K562 (cell line): ENCODE data around the gene APP. TPM values are rescaled to one million over a fixed set of nuclear protein-coding genes. Genes with fewer than 3 reads are reported as not detected.

Experiments used
- ATAC-seq: fragments of 200-7000 bp; cut with Tn5 transposase; 3 replicates; pipeline ENCODE4 v1.9.1; 2020; ENCODE audit warnings: moderate library complexity
- BruUV-seq: library from RNA; stranded (reverse); fragments of 400-500 nt; replicated peaks from 2 replicates; lab custom pipeline; 2021; lab: Mats Ljungman, UMichigan
- CTCF ChIA-PET: fragments of 300-600 bp; formaldehyde crosslinking; extraction: SDS; loops from one replicate; lab custom pipeline; 2021; ENCODE audit warnings: low intra/inter-chr PET ratio; lab: Yijun Ruan, JAX
- POLR2A ChIA-PET: fragments of 300-600, 350-650 bp; sonication (Branson Sonifier 250); formaldehyde crosslinking; extraction: SDS; loops from one replicate; lab custom pipeline; 2021; ENCODE audit warnings: antibody characterized with exemption, inconsistent platforms; lab: Yijun Ruan, JAX
- DNase-seq, 4 experiments: peaks; one replicate each; pipeline versions ENCODE4 v3.0.0 to v3.0.0-alpha.2; 2011 to 2018; ENCODE audit warnings: low spot score in 3 of 4, mixed read lengths in 3 of 4; ENCODE audit errors: extremely low read depth in 1 of 4
- FAIRE-seq: peaks from 2 replicates; lab custom pipeline; 2011; peaks lifted over from hg19 to GRCh38; lab: Jason Lieb, UNC
- H2AFZ ChIP-seq: 2 replicates; pipeline ENCODE4 v1.6.0; 2011; ENCODE audit warnings: low read depth, low read length, control low read depth, inconsistent platforms
- H3K27ac ChIP-seq: fragments of 200-600 bp; 3 replicates; pipeline ENCODE4 v1.8.0; 2011; ENCODE audit warnings: low read depth, mild to moderate bottlenecking, control low read depth, inconsistent platforms, low read length, moderate library complexity, mixed read lengths; ENCODE audit errors: extremely low read depth
- H3K27me3 ChIP-seq, 2 experiments: fragments of 300-600 bp in 1 of 2; 2 replicates in 1 of 2; 3 replicates in 1 of 2; pipeline versions ENCODE4 v1.6.0 to v1.8.0; 2011; ENCODE audit warnings: inconsistent platforms in 2 of 2, low read length in 2 of 2, mild to moderate bottlenecking in 1 of 2, mixed read lengths in 1 of 2, moderate library complexity in 1 of 2; ENCODE audit not compliant: control insufficient read depth in 2 of 2, insufficient read depth in 2 of 2
- H3K36me3 ChIP-seq: fragments of 300-600 bp; 3 replicates; pipeline ENCODE4 v1.8.0; 2011; ENCODE audit warnings: mild to moderate bottlenecking, low read length, inconsistent platforms; ENCODE audit not compliant: control insufficient read depth, insufficient read depth
- H3K4me1 ChIP-seq, 2 experiments: fragments of 200-600 bp in 1 of 2; replicated peaks in 1 of 2; 2 replicates in 1 of 2; 3 replicates in 1 of 2; pipeline versions ENCODE4 v1.5.1 to v1.8.0; 2011; ENCODE audit warnings: inconsistent platforms in 2 of 2, low read length in 2 of 2, mild to moderate bottlenecking in 1 of 2, mixed read lengths in 1 of 2, moderate library complexity in 1 of 2; ENCODE audit not compliant: control insufficient read depth in 2 of 2, insufficient read depth in 2 of 2
- H3K4me2 ChIP-seq: 2 replicates; pipeline ENCODE4 v1.6.1; 2011; ENCODE audit warnings: low read length, control low read depth, inconsistent platforms, mixed read lengths; ENCODE audit not compliant: insufficient read depth
- H3K4me3 ChIP-seq: fragments of 200-600 bp; sonication (generic), shearing (Covaris generic); 2 replicates; pipeline ENCODE4 v1.5.1; 2016; ENCODE audit warnings: control low read depth, inconsistent platforms
- H3K79me2 ChIP-seq: fragments of 200-600 bp; 3 replicates; pipeline ENCODE4 v1.8.0; 2011; ENCODE audit warnings: low read length, inconsistent platforms; ENCODE audit not compliant: control insufficient read depth, insufficient read depth
- H3K9ac ChIP-seq, 2 experiments: 2 replicates each; pipeline versions ENCODE4 v1.6.0 to v1.6.1; 2011; ENCODE audit warnings: low read depth in 2 of 2, low read length in 2 of 2, control low read depth in 1 of 2, inconsistent platforms in 1 of 2, mild to moderate bottlenecking in 1 of 2, mixed read lengths in 1 of 2; ENCODE audit not compliant: insufficient read depth in 1 of 2
- H3K9me1 ChIP-seq: one replicate; pipeline ENCODE4 v1.6.0; 2011; ENCODE audit warnings: inconsistent platforms, mild to moderate bottlenecking, low read length, moderate library complexity; ENCODE audit not compliant: control insufficient read depth, insufficient read depth
- H3K9me3 ChIP-seq: replicated peaks from 2 replicates; pipeline ENCODE4 v1.5.1; 2011; ENCODE audit warnings: low read depth, low read length, inconsistent platforms; ENCODE audit not compliant: control insufficient read depth, insufficient read depth
- H4K20me1 ChIP-seq: replicated peaks from 2 replicates; pipeline ENCODE4 v1.6.1; 2011; ENCODE audit warnings: low read length, inconsistent platforms, mixed read lengths; ENCODE audit not compliant: control insufficient read depth, insufficient read depth
- ETS2 ChIP-seq: IDR thresholded peaks from 2 replicates; pipeline ENCODE4 v1.6.1; 2016; ENCODE audit warnings: borderline replicate concordance, missing genetic modification characterization, mild to moderate bottlenecking, moderate library complexity, missing compliant biosample characterization; ENCODE audit not compliant: poor library complexity, severe bottlenecking
- FOXJ2 ChIP-seq: fragments of 200-800 bp; sonication (Bioruptor generic); IDR thresholded peaks from 2 replicates; pipeline ENCODE4 v1.6.1; 2016; ENCODE audit warnings: missing genetic modification characterization, missing compliant biosample characterization
- KAT8 ChIP-seq: fragments of 450-650 bp; IDR thresholded peaks from 2 replicates; pipeline ENCODE4 v1.6.1; 2016; ENCODE audit warnings: low read depth, mild to moderate bottlenecking
- MYC ChIP-seq, 2 experiments: fragments of 250-450 bp in 1 of 2; sonication (Bioruptor Pico) in 1 of 2; IDR thresholded peaks; 2 replicates each; pipeline versions ENCODE4 v1.5.1 to v1.6.1; 2012 to 2021; ENCODE audit warnings: low read depth in 2 of 2, borderline replicate concordance in 1 of 2, improper control_type of control experiment in 1 of 2, low read length in 1 of 2, mild to moderate bottlenecking in 1 of 2, moderate library complexity in 1 of 2
- NFE2 ChIP-seq: IDR thresholded peaks from 2 replicates; pipeline ENCODE4 v1.6.1; 2014; ENCODE audit warnings: antibody characterized with exemption, low read depth
- PCBP1 ChIP-seq: fragments of 200-400 bp; formaldehyde crosslinking; IDR thresholded peaks from 2 replicates; pipeline ENCODE4 v1.6.1; 2018; ENCODE audit warnings: mild to moderate bottlenecking, low read depth, low read length; ENCODE audit not compliant: poor library complexity, severe bottlenecking
- POU5F1 ChIP-seq: fragments of 150-350 bp; IDR thresholded peaks from 2 replicates; pipeline ENCODE4 v1.6.1; 2014; ENCODE audit warnings: borderline replicate concordance, low read length, low read depth, mild to moderate bottlenecking; ENCODE audit not compliant: partially characterized antibody
- SLC30A9 ChIP-seq: fragments of 250-450 bp; sonication (Bioruptor Pico); IDR thresholded peaks from 2 replicates; pipeline ENCODE4 v1.8.0; 2022; ENCODE audit warnings: mild to moderate bottlenecking, moderate library complexity
- SMARCB1 ChIP-seq: IDR thresholded peaks from 2 replicates; pipeline ENCODE4 v1.6.1; 2011; ENCODE audit warnings: improper control_type of control experiment, low read depth; ENCODE audit not compliant: insufficient read length
- TAF1 ChIP-seq: IDR thresholded peaks from 2 replicates; pipeline ENCODE4 v1.6.1; 2011; ENCODE audit warnings: mild to moderate bottlenecking, low read length, moderate library complexity; ENCODE audit not compliant: insufficient read depth, control insufficient read depth, severe bottlenecking; ENCODE audit errors: extremely low read depth
- TAF9B ChIP-seq: fragments of 450-650 bp; IDR thresholded peaks from 2 replicates; pipeline ENCODE4 v1.6.1; 2018; ENCODE audit warnings: mild to moderate bottlenecking; ENCODE audit not compliant: partially characterized antibody
- ZBED1 ChIP-seq: IDR thresholded peaks from 2 replicates; pipeline ENCODE4 v1.6.1; 2014
- ZNF764 ChIP-seq: fragments of 250-450 bp; sonication (Bioruptor Pico); IDR thresholded peaks from 2 replicates; pipeline ENCODE4 v1.4.0; 2020; ENCODE audit warnings: low read depth, mild to moderate bottlenecking, moderate library complexity
- WGBS: fragments of 100-300 bp; shearing (Covaris generic); methylation state at CpG from one replicate; pipeline ENCODE4 v1.1.6; 2016; ENCODE audit warnings: low coverage, mixed read lengths; ENCODE audit not compliant: insufficient coverage; ENCODE audit errors: missing lambda C conversion rate; 5-methylcytosine and 5-hydroxymethylcytosine counted together
- in situ Hi-C: fragments of 300-500 bp; cut with MboI; formaldehyde crosslinking; loops from 4 replicates; pipeline ENCODE4 v1.15.0; 2018; ENCODE audit warnings: inconsistent platforms, mixed read lengths
- intact Hi-C: fragments of 100-400 bp; cut with micrococcal nuclease; formaldehyde crosslinking; loops from 2 replicates; pipeline ENCODE4 v1.14.2; 2022
- polyA plus RNA-seq, 8 experiments: library from polyadenylated mRNA; depleted of rRNA in 4 of 8; stranded (reverse) in 5 of 8; unstranded in 3 of 8; fragments of >200 nt; fragmentation: Nextera tagmentation in 2 of 8; fragmentation: Illumina TruSeq in 1 of 8; extraction: Ambion mirVana in 2 of 8; extraction: Trizol in 1 of 8; gene quantifications; 2 replicates each; pipeline versions ENCODE4 v1.2.1 to v1.2.3, GENCODE V29; 2011 to 2014; ENCODE audit warnings: inconsistent platforms in 1 of 8, missing spikeins in 1 of 8
- total RNA-seq, 7 experiments: library from RNA; depleted of rRNA in 6 of 7; stranded (reverse); fragments of >200 nt in 6 of 7; fragmentation: Illumina TruSeq in 2 of 7; extraction: Trizol in 2 of 7; gene quantifications; 2 replicates each; pipeline versions ENCODE4 v1.2.1 to v1.2.3, GENCODE V29; 2011 to 2021; ENCODE audit warnings: low replicate concordance in 1 of 7
- TF ChIP-seq, protein P1 (sequence below): fragments of 450-650 bp; IDR thresholded peaks from one replicate; pipeline ENCODE4 v1.6.1; 2018; ENCODE audit warnings: mild to moderate bottlenecking, moderate library complexity; ENCODE audit not compliant: partially characterized antibody
- TF ChIP-seq, protein P2 (sequence below): fragments of 450-650 bp; formaldehyde crosslinking; IDR thresholded peaks from 2 replicates; pipeline ENCODE4 v1.4.0; 2022; ENCODE audit warnings: mild to moderate bottlenecking, moderate library complexity

Gene APP
- total and polyA plus RNA-seq, 9 of the 15 experiments (the other 6 are each of a cell fraction or from before 2014, with no cell fraction given) = 0.01 to 1.5 (median 0.16) TPM; not detected in 5

DNA sequence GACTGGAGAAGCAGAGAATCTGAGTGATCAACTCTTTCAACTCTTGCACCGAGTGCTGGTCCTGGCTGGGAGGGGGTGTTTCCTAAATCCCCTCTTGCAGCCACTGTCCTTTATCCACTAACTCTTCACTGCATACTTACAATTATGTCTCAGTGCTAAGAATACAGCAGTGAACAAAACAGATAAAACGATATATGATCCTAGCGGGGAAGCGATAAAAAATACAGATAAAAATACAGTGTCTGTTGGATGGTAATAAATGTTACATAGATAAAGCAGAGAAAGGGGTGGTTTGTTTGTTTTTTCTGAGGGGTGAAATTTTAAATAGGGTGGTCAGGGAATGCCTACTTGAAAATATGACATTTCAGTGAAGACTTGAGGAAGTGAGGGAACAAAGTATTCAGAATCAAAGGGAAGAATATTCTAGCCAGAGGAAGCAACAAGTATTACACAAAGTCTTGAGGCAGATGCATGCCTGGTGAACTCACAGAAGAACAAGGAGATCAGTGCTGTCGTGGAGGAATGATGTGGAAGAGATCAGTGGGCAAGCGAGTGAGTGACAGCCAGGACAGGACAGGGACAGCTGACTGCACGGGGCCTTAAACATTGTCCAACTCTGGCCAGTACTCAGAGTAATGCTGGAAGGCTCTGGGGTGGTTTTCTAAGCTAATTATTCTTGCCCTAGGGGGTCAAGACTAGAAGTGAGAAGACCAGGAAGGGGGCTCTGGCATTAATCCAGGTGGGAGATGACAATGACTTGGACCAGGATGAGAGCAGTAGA lies 110.0 kb downstream of the APP start:
- FAIRE-seq (no peak), ATAC-seq (no peak), DNase-seq (no peak)
- ChIA-PET POLR2A (no interaction called here), CTCF (no interaction called here)
- intact Hi-C loops (no loop called here), in situ Hi-C loops (no loop called here)
- 0% methylated on average over 7 of the region's 7 CpGs for WGBS
- no peak overlapping the region for H3K4me2 ChIP-seq
- no peaks in the 10 kb centered on the region for H3K9me1 ChIP-seq
- H3K27me3 ChIP-seq = no peaks in the 10 kb centered on the region
- no peaks in the 10 kb centered on the region for H4K20me1 ChIP-seq
- H3K27ac ChIP-seq = no peak overlapping the region
- no peaks in the 10 kb centered on the region for H3K9me3 ChIP-seq
- no peak overlapping the region for H3K9ac ChIP-seq
- H3K36me3 ChIP-seq = no peaks in the 10 kb centered on the region
- TF ChIP-seq MYC (IDR thresholded peaks at IDR 0.05; ENCODE audit: low read depth, low read length) = no peak
- no peak for TF ChIP-seq MYC (CRISPR knock-in tag; IDR thresholded peaks at IDR 0.05; ENCODE audit: borderline replicate concordance, low read depth)
- no peak for TF ChIP-seq PCBP1
- TF ChIP-seq TAF9B = no peak
- no peak for TF ChIP-seq TAF1
- no peak for TF ChIP-seq POU5F1
- TF ChIP-seq SLC30A9 (CRISPR knock-in tag) = no peak
- TF ChIP-seq, protein P1, sequence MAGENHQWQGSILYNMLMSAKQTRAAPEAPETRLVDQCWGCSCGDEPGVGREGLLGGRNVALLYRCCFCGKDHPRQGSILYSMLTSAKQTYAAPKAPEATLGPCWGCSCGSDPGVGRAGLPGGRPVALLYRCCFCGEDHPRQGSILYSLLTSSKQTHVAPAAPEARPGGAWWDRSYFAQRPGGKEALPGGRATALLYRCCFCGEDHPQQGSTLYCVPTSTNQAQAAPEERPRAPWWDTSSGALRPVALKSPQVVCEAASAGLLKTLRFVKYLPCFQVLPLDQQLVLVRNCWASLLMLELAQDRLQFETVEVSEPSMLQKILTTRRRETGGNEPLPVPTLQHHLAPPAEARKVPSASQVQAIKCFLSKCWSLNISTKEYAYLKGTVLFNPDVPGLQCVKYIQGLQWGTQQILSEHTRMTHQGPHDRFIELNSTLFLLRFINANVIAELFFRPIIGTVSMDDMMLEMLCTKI = no peak
- no peak for TF ChIP-seq NFE2
- no peak for TF ChIP-seq ZNF764 (CRISPR knock-in tag)
- no peak for TF ChIP-seq ETS2 (tag)
- no peak for TF ChIP-seq KAT8
- no peak for TF ChIP-seq SMARCB1
- TF ChIP-seq FOXJ2 (tag) = no peak
- TF ChIP-seq, protein P2, sequence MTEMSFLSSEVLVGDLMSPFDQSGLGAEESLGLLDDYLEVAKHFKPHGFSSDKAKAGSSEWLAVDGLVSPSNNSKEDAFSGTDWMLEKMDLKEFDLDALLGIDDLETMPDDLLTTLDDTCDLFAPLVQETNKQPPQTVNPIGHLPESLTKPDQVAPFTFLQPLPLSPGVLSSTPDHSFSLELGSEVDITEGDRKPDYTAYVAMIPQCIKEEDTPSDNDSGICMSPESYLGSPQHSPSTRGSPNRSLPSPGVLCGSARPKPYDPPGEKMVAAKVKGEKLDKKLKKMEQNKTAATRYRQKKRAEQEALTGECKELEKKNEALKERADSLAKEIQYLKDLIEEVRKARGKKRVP (CRISPR knock-in tag) = no peak
- TF ChIP-seq ZBED1 = no peak
- no peaks in the 10 kb centered on the region for H3K79me2 ChIP-seq
- H3K4me3 ChIP-seq = no peak overlapping the region
- H2AFZ ChIP-seq = no peak overlapping the region
- no TSS peak for BruUV-seq
- no peaks in the 10 kb centered on the region for H3K4me1 ChIP-seq
